AG04450 (cell line): Measurements from ENCODE around the gene P2RY12. TPM values are rescaled to one million over a fixed set of nuclear protein-coding genes. Genes with fewer than 3 reads are reported as not detected.

Experiments used
- CTCF ChIA-PET: fragments of 300-600, 350-600 bp; formaldehyde crosslinking; extraction: SDS; loops from one replicate; lab custom pipeline; 2022; ENCODE audit warnings: antibody characterized with exemption, inconsistent platforms; lab: Charles Lee
- POLR2A ChIA-PET: fragments of 350-600 bp; formaldehyde crosslinking; extraction: SDS; loops from one replicate; lab custom pipeline; 2021; ENCODE audit warnings: antibody characterized with exemption, inconsistent platforms; lab: Yijun Ruan, JAX
- DNase-seq: peaks from one replicate; pipeline ENCODE4 v3.0.0-alpha.2; 2011; ENCODE audit warnings: low read depth, low spot score
- H3K27ac ChIP-seq: one replicate; pipeline ENCODE4 v1.5.1; 2012; ENCODE audit warnings: low read depth, low read length, control low read depth
- H3K27me3 ChIP-seq: one replicate; pipeline ENCODE4 v1.6.0; 2012; ENCODE audit warnings: low read length; ENCODE audit not compliant: control insufficient read depth, insufficient read depth
- H3K4me3 ChIP-seq: 2 replicates; pipeline ENCODE4 v1.5.1; 2011; ENCODE audit warnings: mild to moderate bottlenecking, low read depth, low read length, control low read depth
- H3K9me3 ChIP-seq: 2 replicates; pipeline ENCODE4 v1.5.1; 2012; ENCODE audit warnings: low read length; ENCODE audit not compliant: control insufficient read depth, insufficient read depth
- CTCF ChIP-seq: IDR thresholded peaks from 2 replicates; pipeline ENCODE4 v1.5.1; 2011; ENCODE audit warnings: low read depth, low read length, control low read depth, inconsistent platforms
- polyA plus RNA-seq: library from polyadenylated mRNA; depleted of rRNA; stranded (reverse); fragments of >200 nt; gene quantifications from 2 replicates; pipeline ENCODE4 v1.2.3, GENCODE V29; 2011

Gene P2RY12
- polyA plus RNA-seq, 1 experiment: not detected

DNA sequence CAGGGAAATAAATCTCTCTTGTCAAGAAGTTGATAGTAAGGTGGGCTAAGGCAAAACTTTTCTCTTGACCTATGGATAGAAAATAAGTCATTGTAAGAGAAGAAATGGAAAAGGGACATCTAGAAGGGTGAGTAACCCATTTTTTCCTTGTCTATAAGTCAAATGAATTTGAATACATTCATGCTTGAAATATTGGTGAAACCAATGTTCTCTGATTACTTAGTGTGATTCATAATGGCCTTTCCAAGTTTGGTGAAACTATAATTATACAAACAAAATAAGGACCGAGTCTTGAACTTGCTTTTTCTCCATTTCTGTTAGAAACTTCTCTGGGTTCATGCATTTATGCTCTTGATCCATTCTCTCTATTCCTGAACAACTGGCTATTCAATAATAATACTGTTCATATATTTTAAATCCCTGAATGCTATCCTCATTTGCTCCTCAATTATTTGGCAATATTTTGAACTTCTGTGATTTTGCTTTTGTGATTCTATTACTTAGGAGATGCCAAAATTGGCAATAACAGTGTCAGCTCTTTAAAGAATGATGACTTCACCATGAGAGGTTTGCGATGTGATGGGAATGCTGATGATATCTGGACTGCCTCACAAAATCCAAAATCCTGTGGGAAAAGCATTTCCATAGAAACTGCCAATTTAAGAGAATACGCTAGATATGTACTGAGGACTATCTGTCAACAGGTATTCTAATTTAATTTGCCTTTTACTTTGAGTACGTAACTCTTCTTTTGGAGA is 12.3 kb downstream of the P2RY12 start:
- Histone ChIP-seq H3K27ac (no peak overlapping the region), H3K27me3 (no peaks in the 10 kb centered on the region), H3K9me3 (no peaks in the 10 kb centered on the region), H3K4me3 (no peak overlapping the region)
- no peak for TF ChIP-seq CTCF
- ChIA-PET POLR2A (no interaction called here), CTCF (no interaction called here)
- DNase-seq: no peak

GRCh38 chr3:151371526-151371925 is 13.0 kb downstream of the P2RY12 start:
- no peak for TF ChIP-seq CTCF
- Histone ChIP-seq H3K27me3 (no peaks in the 10 kb centered on the region), H3K4me3 (no peak overlapping the region), H3K27ac (no peak overlapping the region), H3K9me3 (no peaks in the 10 kb centered on the region)
- ChIA-PET POLR2A (no interaction called here), CTCF (interaction anchor here (1.5 kb wide), 1 partner anchor 8 kb away, joined by 3 read pairs; no protein-coding TSS in a partner anchor)
- DNase-seq: no peak

DNA sequence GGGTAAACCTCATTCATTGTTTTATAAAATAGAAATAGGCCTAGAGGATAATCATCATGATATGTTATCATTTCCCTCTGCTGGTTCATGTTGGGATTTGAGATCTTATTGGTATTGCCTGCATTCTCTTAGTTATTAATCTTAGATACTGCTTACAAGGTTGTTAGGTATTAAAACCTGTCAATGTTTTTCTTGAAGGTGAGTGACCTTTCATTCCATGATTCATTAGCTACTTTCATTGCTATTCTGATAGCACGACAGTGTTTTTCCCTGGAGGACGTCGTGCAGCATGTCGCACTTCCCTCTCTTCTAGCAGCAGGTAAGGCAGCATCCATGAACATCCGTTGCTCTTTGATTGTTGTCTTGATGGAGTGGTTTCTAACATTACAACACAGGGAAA is 17.1 kb downstream of the P2RY12 start:
- DNase-seq: no peak
- ChIA-PET CTCF (interaction anchor here (0.8 kb wide), 1 partner anchor 12 kb away, joined by 4 read pairs; no protein-coding TSS in a partner anchor), POLR2A (no interaction called here)

DNA sequence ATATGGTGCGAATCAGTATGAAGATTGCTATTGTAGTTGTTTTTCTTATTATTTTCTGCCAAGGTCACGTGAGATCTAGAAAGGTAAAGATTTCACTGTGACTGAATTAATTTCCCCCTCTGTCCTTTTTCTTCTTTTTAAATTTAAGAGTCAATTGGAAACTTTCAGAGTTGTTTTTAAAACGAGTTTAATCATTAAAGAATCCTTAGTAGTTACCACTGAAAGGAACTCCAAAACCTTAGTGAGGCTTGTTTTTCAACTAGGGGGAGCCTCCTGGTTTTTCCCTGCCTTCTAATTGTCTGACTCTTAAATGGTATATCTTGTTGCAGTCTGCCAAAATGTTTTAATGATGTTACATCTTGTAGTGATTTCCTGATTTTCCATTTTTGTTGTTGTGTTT is 17.6 kb downstream of the P2RY12 start:
- Histone ChIP-seq H3K9me3 (no peaks in the 10 kb centered on the region), H3K27ac (no peak overlapping the region), H3K27me3 (no peaks in the 10 kb centered on the region), H3K4me3 (no peak overlapping the region)
- ChIA-PET CTCF (interaction anchor here (0.8 kb wide), 1 partner anchor 12 kb away, joined by 4 read pairs; no protein-coding TSS in a partner anchor), POLR2A (no interaction called here)
- no peak for DNase-seq
- no peak for TF ChIP-seq CTCF

More for the DNA sequence above, 17.1 kb downstream of the P2RY12 start:
- Histone ChIP-seq H3K27ac (no peak overlapping the region), H3K27me3 (no peaks in the 10 kb centered on the region), H3K9me3 (no peaks in the 10 kb centered on the region), H3K4me3 (no peak overlapping the region)
- no peak for TF ChIP-seq CTCF

- H3K27ac ChIP-seq: no peak overlapping the region
- CTCF ChIA-PET: no interaction called here
- TF ChIP-seq CTCF: no peak
- POLR2A ChIA-PET: no interaction called here
- DNase-seq: no peak
- no peaks in the 10 kb centered on the region for H3K9me3 ChIP-seq
- H3K27me3 ChIP-seq: no peaks in the 10 kb centered on the region
- H3K4me3 ChIP-seq: no peak overlapping the region
Measured at GRCh38 chr3:151362751-151363174, 21.8 kb downstream of the P2RY12 start.
